Caco-2 (cell line): ENCODE results near the gene TNRC6C. TPM values are rescaled to one million over a fixed set of nuclear protein-coding genes. Genes with fewer than 3 reads are reported as not detected.

ENCODE experiments used
- BruUV-seq: library from RNA; stranded (reverse); fragments of 400-500 nt; replicated peaks from 2 replicates; lab custom pipeline; 2021; lab: Mats Ljungman, UMichigan
- CTCF ChIA-PET: fragments of 300-600 bp; sonication (Branson Sonifier 250); formaldehyde crosslinking; loops from one replicate; lab custom pipeline; 2022; ENCODE audit warnings: antibody characterized with exemption; lab: Charles Lee
- POLR2A ChIA-PET: fragments of 300-600 bp; sonication (Branson Sonifier 250); formaldehyde crosslinking; loops from one replicate; lab custom pipeline; 2022; ENCODE audit warnings: antibody characterized with exemption; lab: Charles Lee
- DNase-seq, 2 experiments: peaks; one replicate each; pipeline versions ENCODE4 v3.0.0 to v3.0.0-alpha.2; 2020 to 2022
- H3K27me3 ChIP-seq: replicated peaks from 2 replicates; pipeline ENCODE4 v1.6.0; 2011; ENCODE audit warnings: low read length; ENCODE audit not compliant: control insufficient read depth, insufficient read depth
- H3K36me3 ChIP-seq: 2 replicates; pipeline ENCODE4 v1.5.1; 2011; ENCODE audit warnings: low read length; ENCODE audit not compliant: control insufficient read depth, insufficient read depth
- H3K4me1 ChIP-seq: fragments of 250-450 bp; sonication (Bioruptor Pico); 2 replicates; pipeline ENCODE4 v1.5.1; 2020; ENCODE audit warnings: mild to moderate bottlenecking
- H3K4me3 ChIP-seq: 2 replicates; pipeline ENCODE4 v1.5.1; 2011; ENCODE audit warnings: low read depth, mild to moderate bottlenecking, control low read depth, low read length
- H3K9me3 ChIP-seq: fragments of 250-450 bp; sonication (Bioruptor Pico); 2 replicates; pipeline ENCODE4 v1.5.1; 2020; ENCODE audit warnings: mild to moderate bottlenecking, moderate library complexity
- H3K27ac Mint-ChIP-seq: one replicate; pipeline ENCODE4 v1.8.0; 2022; ENCODE audit warnings: mixed read lengths; ENCODE audit not compliant: unreplicated experiment
- H3K27me3 Mint-ChIP-seq: one replicate; pipeline ENCODE4 v1.8.0; 2022; ENCODE audit warnings: mixed read lengths; ENCODE audit not compliant: insufficient read depth, unreplicated experiment
- H3K36me3 Mint-ChIP-seq: one replicate; pipeline ENCODE4 v1.8.0; 2022; ENCODE audit warnings: mild to moderate bottlenecking, mixed read lengths; ENCODE audit not compliant: insufficient read depth, unreplicated experiment
- H3K4me1 Mint-ChIP-seq: one replicate; pipeline ENCODE4 v1.8.0; 2022; ENCODE audit warnings: low read depth, mixed read lengths; ENCODE audit not compliant: unreplicated experiment
- H3K4me3 Mint-ChIP-seq: one replicate; pipeline ENCODE4 v1.8.0; 2022; ENCODE audit warnings: mild to moderate bottlenecking, moderate library complexity, mixed read lengths; ENCODE audit not compliant: unreplicated experiment
- H3K9me3 Mint-ChIP-seq: one replicate; pipeline ENCODE4 v1.8.0; 2022; ENCODE audit warnings: mixed read lengths; ENCODE audit not compliant: unreplicated experiment
- intact Hi-C: fragments of 100-400 bp; cut with micrococcal nuclease; formaldehyde crosslinking; loops from one replicate; pipeline ENCODE4 v1.10.0; 2022; ENCODE audit not compliant: unreplicated experiment
- total RNA-seq: library from RNA; stranded (reverse); gene quantifications from 2 replicates; pipeline ENCODE4 v1.2.3, GENCODE V29; 2022
- TF ChIP-seq, protein P1 (sequence below), 2 experiments: fragments of 200-600 bp in 1 of 2; IDR thresholded peaks; 1 replicate in 1 of 2; 2 replicates in 1 of 2; pipeline versions ENCODE4 v1.5.1 to v1.8.0; 2011 to 2022; ENCODE audit warnings: antibody characterized with exemption in 1 of 2, control low read depth in 1 of 2, inconsistent platforms in 1 of 2, low read depth in 1 of 2, low read length in 1 of 2, mild to moderate bottlenecking in 1 of 2, moderate library complexity in 1 of 2; ENCODE audit not compliant: insufficient read depth in 1 of 2, severe bottlenecking in 1 of 2, unreplicated experiment in 1 of 2

Gene TNRC6C
- total RNA-seq, 1 experiment from 2014 or later, result 17.9 TPM

DNA sequence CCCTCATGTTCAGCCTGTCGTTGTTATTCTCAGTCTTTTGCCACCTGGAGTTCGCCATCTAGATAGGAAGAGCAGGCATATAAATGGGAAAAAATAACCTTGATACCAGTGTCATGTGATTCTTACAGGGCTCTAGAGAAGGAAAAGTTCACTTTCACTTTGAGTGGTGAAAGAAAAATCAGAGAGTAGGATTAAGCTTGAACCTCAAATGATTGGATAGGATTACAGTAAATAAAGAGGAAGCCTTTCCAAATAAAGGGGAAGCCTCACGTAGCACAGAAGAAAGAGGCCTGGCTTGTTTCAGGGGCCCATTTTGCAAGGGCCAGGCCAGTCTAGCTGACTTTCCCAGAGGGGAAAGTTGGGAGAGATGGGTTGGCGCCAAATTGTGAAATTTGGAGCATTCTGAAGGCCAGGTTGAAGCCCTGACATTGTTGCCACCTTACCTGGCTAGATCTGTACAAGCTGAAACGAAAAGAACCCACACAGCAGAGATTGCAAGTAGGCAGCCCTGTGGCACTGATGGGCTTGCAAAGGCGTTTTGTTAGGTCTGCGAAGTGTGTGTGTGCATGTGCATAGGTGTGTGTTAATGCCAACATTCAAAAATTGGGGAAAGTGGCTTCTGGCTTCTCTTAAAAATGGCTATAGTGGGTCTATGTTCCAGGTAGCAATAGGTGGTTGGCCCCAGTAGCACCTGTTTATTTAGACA is 131.2 kb downstream of the TNRC6C start:
- H3K9me3 Mint-ChIP-seq, result no peaks in the 10 kb centered on the region
- no peaks in the 10 kb centered on the region for H3K4me1 Mint-ChIP-seq
- H3K27ac Mint-ChIP-seq, result no peak overlapping the region
- TF ChIP-seq, protein P1, sequence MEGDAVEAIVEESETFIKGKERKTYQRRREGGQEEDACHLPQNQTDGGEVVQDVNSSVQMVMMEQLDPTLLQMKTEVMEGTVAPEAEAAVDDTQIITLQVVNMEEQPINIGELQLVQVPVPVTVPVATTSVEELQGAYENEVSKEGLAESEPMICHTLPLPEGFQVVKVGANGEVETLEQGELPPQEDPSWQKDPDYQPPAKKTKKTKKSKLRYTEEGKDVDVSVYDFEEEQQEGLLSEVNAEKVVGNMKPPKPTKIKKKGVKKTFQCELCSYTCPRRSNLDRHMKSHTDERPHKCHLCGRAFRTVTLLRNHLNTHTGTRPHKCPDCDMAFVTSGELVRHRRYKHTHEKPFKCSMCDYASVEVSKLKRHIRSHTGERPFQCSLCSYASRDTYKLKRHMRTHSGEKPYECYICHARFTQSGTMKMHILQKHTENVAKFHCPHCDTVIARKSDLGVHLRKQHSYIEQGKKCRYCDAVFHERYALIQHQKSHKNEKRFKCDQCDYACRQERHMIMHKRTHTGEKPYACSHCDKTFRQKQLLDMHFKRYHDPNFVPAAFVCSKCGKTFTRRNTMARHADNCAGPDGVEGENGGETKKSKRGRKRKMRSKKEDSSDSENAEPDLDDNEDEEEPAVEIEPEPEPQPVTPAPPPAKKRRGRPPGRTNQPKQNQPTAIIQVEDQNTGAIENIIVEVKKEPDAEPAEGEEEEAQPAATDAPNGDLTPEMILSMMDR (IDR thresholded peaks at IDR 0.05; ENCODE audit: insufficient read depth in 1 of 2, low read depth in 1 of 2, low read length in 1 of 2, severe bottlenecking in 1 of 2, unreplicated experiment in 1 of 2), result no peak
- no peaks in the 10 kb centered on the region; the same call in none of the 2 replicates for H3K36me3 ChIP-seq
- no peaks in the 10 kb centered on the region for H3K27me3 Mint-ChIP-seq
- H3K36me3 Mint-ChIP-seq, result peaks cover 16% of the 10 kb centered on the region
- no peaks in the 10 kb centered on the region for H3K4me1 ChIP-seq
- H3K27me3 ChIP-seq, result no peaks in the 10 kb centered on the region
- no peak overlapping the region for H3K4me3 Mint-ChIP-seq
- BruUV-seq, result no TSS peak
- intact Hi-C loops, result no loop called here
- H3K9me3 ChIP-seq, result no peaks in the 10 kb centered on the region
- ChIA-PET CTCF (no interaction called here), POLR2A (no interaction called here)
- DNase-seq, result no peak
- no peak overlapping the region for H3K4me3 ChIP-seq

DNA sequence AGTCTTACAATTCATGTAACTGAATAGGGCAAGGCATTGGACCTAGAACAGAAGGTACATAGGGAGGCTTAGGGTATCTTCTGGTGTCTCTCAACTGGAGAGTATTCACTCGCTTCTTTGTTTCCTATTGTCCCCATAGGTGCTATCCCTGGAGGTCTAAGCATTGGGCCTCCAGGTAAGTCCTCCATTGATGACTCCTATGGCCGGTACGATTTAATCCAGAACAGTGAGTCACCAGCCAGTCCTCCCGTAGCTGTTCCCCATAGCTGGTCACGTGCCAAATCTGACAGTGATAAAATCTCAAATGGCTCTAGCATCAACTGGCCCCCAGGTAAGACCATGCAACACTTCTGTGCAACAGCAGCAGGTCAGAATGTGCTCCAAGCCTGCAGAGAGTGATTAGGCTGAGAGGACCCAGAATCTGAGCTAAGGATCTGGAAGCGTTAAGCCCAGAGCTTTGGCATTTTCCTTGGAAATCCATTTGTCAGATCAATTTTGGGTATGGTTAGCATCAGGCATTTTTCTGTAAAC is 134.4 kb downstream of the TNRC6C start:
- POLR2A ChIA-PET, result no interaction called here

DNA sequence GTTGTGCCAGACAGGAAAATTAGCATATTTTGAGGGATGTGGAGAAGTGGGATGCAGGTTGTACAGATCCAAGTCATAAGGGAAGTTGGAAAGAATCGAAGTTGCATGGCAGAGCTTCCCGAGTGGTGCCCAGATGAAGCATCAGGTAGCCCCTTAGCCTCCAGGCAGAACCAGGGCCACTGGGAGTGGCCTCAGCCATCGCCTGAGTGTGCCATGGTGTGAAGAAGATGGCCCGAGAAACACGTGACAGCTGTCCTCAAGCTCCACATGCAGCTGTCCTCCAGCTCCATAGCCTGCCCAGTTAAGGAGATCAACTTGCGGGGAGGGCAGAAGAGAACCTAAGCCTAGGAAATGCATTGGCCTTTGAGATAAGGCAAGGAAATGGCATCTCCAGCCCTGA is 136.5 kb downstream of the TNRC6C start:
- ChIA-PET CTCF (interaction anchor here (1.7 kb wide), 1 partner anchor 10 kb away, joined by 5 read pairs; no protein-coding TSS in a partner anchor), POLR2A (no interaction called here)
- no peaks in the 10 kb centered on the region for H3K4me1 Mint-ChIP-seq
- H3K9me3 Mint-ChIP-seq, result no peaks in the 10 kb centered on the region
- H3K27ac Mint-ChIP-seq, result no peak overlapping the region
- DNase-seq, result no peak
- Histone ChIP-seq H3K4me1 (no peaks in the 10 kb centered on the region), H3K4me3 (no peak overlapping the region), H3K27me3 (no peaks in the 10 kb centered on the region), H3K9me3 (0 out of 2 replicates have a peak, but pooled peaks cover under 1% of the 10 kb centered on the region), H3K36me3 (peaks cover 7% of the 10 kb centered on the region)
- TF ChIP-seq, protein P1 (IDR thresholded peaks at IDR 0.05; ENCODE audit: insufficient read depth in 1 of 2, low read depth in 1 of 2, low read length in 1 of 2, severe bottlenecking in 1 of 2, unreplicated experiment in 1 of 2), result no peak
- BruUV-seq, result no TSS peak
- no peaks in the 10 kb centered on the region for H3K27me3 Mint-ChIP-seq
- H3K4me3 Mint-ChIP-seq, result no peak overlapping the region
- intact Hi-C loops, result no loop called here
- H3K36me3 Mint-ChIP-seq, result peaks cover 34% of the 10 kb centered on the region

More for the DNA sequence above, 134.4 kb downstream of the TNRC6C start:
- H3K4me1 ChIP-seq, result no peaks in the 10 kb centered on the region
- DNase-seq, result no peak
- Mint-ChIP-seq H3K36me3 (peaks cover 19% of the 10 kb centered on the region), H3K9me3 (no peaks in the 10 kb centered on the region), H3K27me3 (no peaks in the 10 kb centered on the region), H3K27ac (no peak overlapping the region), H3K4me1 (no peaks in the 10 kb centered on the region), H3K4me3 (no peak overlapping the region)
- CTCF ChIA-PET, result no interaction called here
- intact Hi-C loops, result no loop called here
- H3K27me3 ChIP-seq, result no peaks in the 10 kb centered on the region
- no TSS peak for BruUV-seq
- TF ChIP-seq, protein P1 (IDR thresholded peaks at IDR 0.05; ENCODE audit: insufficient read depth in 1 of 2, low read depth in 1 of 2, low read length in 1 of 2, severe bottlenecking in 1 of 2, unreplicated experiment in 1 of 2), result no peak
- no peak overlapping the region for H3K4me3 ChIP-seq
- peaks cover 2% of the 10 kb centered on the region; the same call in 1 of the 2 replicates for H3K36me3 ChIP-seq
- H3K9me3 ChIP-seq, result no peaks in the 10 kb centered on the region
